ENCODE measurements around the gene TNFAIP6. TPM values are rescaled to one million over a fixed set of nuclear protein-coding genes. Genes with fewer than 3 reads are reported as not detected.
"Not testable (repeated sequence)": the region's sequence is repeated elsewhere in the genome, so short reads cannot be mapped to it uniquely, and the experiment has no call there.

Gene TNFAIP6
- 0.21 and 2.0 TPM in 2 replicates for total RNA-seq (2014; rRNA removed; shearing (Covaris generic))

GRCh38 chr2:151357359-151357758 lies at the start of gene TNFAIP6:
TSS of gene TNFAIP6 (plus strand) at chr2:151357592. CDS start at chr2:151357667, 75 bp downstream.
- peak; percentile 72 for DNase-seq (ENCODE audit: low spot score)

- DNase-seq (ENCODE audit: low spot score) = not testable (repeated sequence)
These were observed 47.1 kb upstream of the TNFAIP6 start for GRCh38 chr2:151310313-151310712.

GRCh38 chr2:151312440-151312839 lies 45.0 kb upstream of the TNFAIP6 start:
- not testable (repeated sequence) for DNase-seq (ENCODE audit: low spot score)

- DNase-seq (ENCODE audit: low spot score) = no peak
These were observed 42.0 kb upstream of the TNFAIP6 start for GRCh38 chr2:151315381-151315903.

- no peak for DNase-seq (ENCODE audit: low spot score)
These were observed 31.8 kb upstream of the TNFAIP6 start for GRCh38 chr2:151325581-151326095.

- no peak for DNase-seq (ENCODE audit: low spot score)
These were observed 30.8 kb upstream of the TNFAIP6 start for GRCh38 chr2:151326554-151326953.

GRCh38 chr2:151329998-151330397 lies 27.4 kb upstream of the TNFAIP6 start:
- DNase-seq (ENCODE audit: low spot score) = no peak

GRCh38 chr2:151333083-151333482 lies 24.3 kb upstream of the TNFAIP6 start:
- DNase-seq (ENCODE audit: low spot score) = no peak

GRCh38 chr2:151334082-151334815 lies 23.1 kb upstream of the TNFAIP6 start:
- peak; percentile 78 for DNase-seq (ENCODE audit: low spot score)

- no peak for DNase-seq (ENCODE audit: low spot score)
These were observed 20.5 kb upstream of the TNFAIP6 start for GRCh38 chr2:151336863-151337371.

GRCh38 chr2:151337643-151338042 lies 19.7 kb upstream of the TNFAIP6 start:
- DNase-seq (ENCODE audit: low spot score) = no peak

- no peak for DNase-seq (ENCODE audit: low spot score)
These were observed 19.3 kb upstream of the TNFAIP6 start for GRCh38 chr2:151338115-151338514.

- no peak for DNase-seq (ENCODE audit: low spot score)
These were observed 14.3 kb upstream of the TNFAIP6 start for GRCh38 chr2:151343073-151343472.

GRCh38 chr2:151344191-151344590 lies 13.2 kb upstream of the TNFAIP6 start:
- not testable (repeated sequence) for DNase-seq (ENCODE audit: low spot score)

- DNase-seq (ENCODE audit: low spot score) = no peak
These were observed 12.5 kb upstream of the TNFAIP6 start for GRCh38 chr2:151344906-151345305.

- DNase-seq (ENCODE audit: low spot score) = no peak
These were observed 10.1 kb upstream of the TNFAIP6 start for GRCh38 chr2:151347294-151347693.

- peak; percentile 27 for DNase-seq (ENCODE audit: low spot score)
These were observed 9.5 kb upstream of the TNFAIP6 start for GRCh38 chr2:151347906-151348305.

GRCh38 chr2:151350579-151351195 lies 6.7 kb upstream of the TNFAIP6 start:
- DNase-seq (ENCODE audit: low spot score) = peak; percentile 60

- no peak for DNase-seq (ENCODE audit: low spot score)
These were observed 3.4 kb upstream of the TNFAIP6 start for GRCh38 chr2:151353995-151354394.

- no peak for DNase-seq (ENCODE audit: low spot score)
These were observed 2.6 kb upstream of the TNFAIP6 start for GRCh38 chr2:151354807-151355206.

GRCh38 chr2:151358166-151358970 lies 976 bp downstream of the TNFAIP6 start:
- DNase-seq (ENCODE audit: low spot score) = no peak

Data from A172 (cell line).